Common myeloid progenitor, CD34-positive (primary cell): ENCODE results near the gene DGKB.

ENCODE experiments used
- CTCF ChIA-PET: fragments of 350-600 bp; sonication (Branson Sonifier 250); formaldehyde crosslinking; loops from one replicate; lab custom pipeline; 2021; ENCODE audit warnings: antibody characterized with exemption; lab: Charles Lee
- POLR2A ChIA-PET: fragments of 350-600 bp; sonication (Branson Sonifier 250); formaldehyde crosslinking; loops from one replicate; lab custom pipeline; 2021; ENCODE audit warnings: antibody characterized with exemption; lab: Charles Lee
- DNase-seq, 3 donors: peaks; one replicate each; pipeline versions ENCODE4 v3.0.0 to v3.0.0-alpha.2; 2013
- H3K27ac ChIP-seq, 2 experiments: 1 replicate in 1 of 2; 2 replicates in 1 of 2; pipeline ENCODE4 v1.7.0; 2013; ENCODE audit warnings: inconsistent platforms in 2 of 2, low read length in 2 of 2, mild to moderate bottlenecking in 2 of 2, low read depth in 1 of 2, moderate library complexity in 1 of 2; ENCODE audit not compliant: severe bottlenecking in 2 of 2, insufficient read depth in 1 of 2, poor library complexity in 1 of 2
- H3K27me3 ChIP-seq, 5 experiments: replicated peaks in 2 of 5; 1 replicate in 3 of 5; 2 replicates in 2 of 5; pipeline versions ENCODE4 v1.6.1 to v1.7.0; 2013; ENCODE audit warnings: low read length in 4 of 5, mild to moderate bottlenecking in 2 of 5, moderate library complexity in 2 of 5, inconsistent platforms in 1 of 5; ENCODE audit not compliant: insufficient read depth in 5 of 5, control insufficient read depth in 4 of 5
- H3K36me3 ChIP-seq, 4 experiments: 1 replicate in 2 of 4; 2 replicates in 2 of 4; pipeline versions ENCODE4 v1.6.1 to v1.7.0; 2013; ENCODE audit warnings: low read length in 3 of 4, control low read depth in 1 of 4, mild to moderate bottlenecking in 1 of 4; ENCODE audit not compliant: control insufficient read depth in 4 of 4, insufficient read depth in 4 of 4
- H3K4me1 ChIP-seq, 4 experiments: 1 replicate in 3 of 4; 2 replicates in 1 of 4; pipeline versions ENCODE4 v1.6.1 to v1.7.1; 2013; ENCODE audit warnings: low read length in 3 of 4, mild to moderate bottlenecking in 3 of 4, control low read depth in 1 of 4, inconsistent platforms in 1 of 4, moderate library complexity in 1 of 4; ENCODE audit not compliant: control insufficient read depth in 4 of 4, insufficient read depth in 4 of 4; ENCODE audit errors: control extremely low read depth in 1 of 4
- H3K4me3 ChIP-seq, 7 experiments: 1 replicate in 4 of 7; 2 replicates in 3 of 7; pipeline versions ENCODE4 v1.5.1 to v1.7.0; 2013; ENCODE audit warnings: mild to moderate bottlenecking in 7 of 7, low read length in 6 of 7, moderate library complexity in 6 of 7, inconsistent platforms in 2 of 7, low read depth in 2 of 7, control low read depth in 1 of 7; ENCODE audit not compliant: insufficient read depth in 4 of 7, control insufficient read depth in 1 of 7; ENCODE audit errors: extremely low read depth in 1 of 7
- H3K9me3 ChIP-seq, 5 experiments: 1 replicate in 4 of 5; 2 replicates in 1 of 5; pipeline versions ENCODE4 v1.6.1 to v1.7.1; 2013; ENCODE audit warnings: low read length in 4 of 5, mild to moderate bottlenecking in 2 of 5, inconsistent platforms in 1 of 5, low read depth in 1 of 5, moderate library complexity in 1 of 5; ENCODE audit not compliant: control insufficient read depth in 4 of 5, insufficient read depth in 2 of 5; ENCODE audit errors: control extremely low read depth in 1 of 5
- WGBS: methylation state at CpG from one replicate; pipeline ENCODE4 v1.1.5; 2013; ENCODE audit not compliant: insufficient coverage; 5-methylcytosine and 5-hydroxymethylcytosine counted together

Gene DGKB

DNA sequence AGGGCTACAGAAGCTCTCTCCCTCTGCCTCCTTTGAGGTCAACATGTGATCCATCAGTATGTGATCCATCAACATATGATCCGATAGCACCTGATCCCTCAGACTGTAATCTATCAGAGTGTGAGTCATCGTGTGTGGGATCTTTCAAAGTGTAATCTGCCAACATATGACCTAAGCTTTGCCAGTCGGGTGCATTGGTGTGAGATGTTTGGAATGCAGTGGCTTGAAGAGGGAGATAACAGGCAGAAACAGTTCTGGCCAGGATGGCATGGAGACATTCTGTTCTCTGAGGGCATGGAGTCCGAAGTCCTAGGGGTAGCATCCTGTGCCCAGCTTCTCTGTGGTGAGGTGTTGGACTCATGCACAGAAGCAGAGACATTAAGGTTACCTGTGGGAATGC is 695.4 kb downstream of the DGKB start:
- no peak for DNase-seq
- ChIA-PET POLR2A (no interaction called here), CTCF (no interaction called here)
- no peaks in the 10 kb centered on the region for H3K4me1 ChIP-seq
- no peak overlapping the region for H3K27ac ChIP-seq
- H3K4me3 ChIP-seq, result no peak overlapping the region
- no peaks in the 10 kb centered on the region for H3K9me3 ChIP-seq
- WGBS, result 100% methylated on average over 3 of the region's 4 CpGs
- no peaks in the 10 kb centered on the region for H3K36me3 ChIP-seq
- no peaks in the 10 kb centered on the region for H3K27me3 ChIP-seq

- CTCF ChIA-PET, result no interaction called here
These were observed 696.4 kb downstream of the DGKB start for GRCh38 chr7:14206121-14206520.

GRCh38 chr7:14201353-14201752 is 701.2 kb downstream of the DGKB start:
- H3K27me3 ChIP-seq, result no peaks in the 10 kb centered on the region
- WGBS, result 93% methylated on average over 2 of the region's 3 CpGs
- ChIA-PET POLR2A (no interaction called here), CTCF (no interaction called here)
- H3K4me1 ChIP-seq, result no peaks in the 10 kb centered on the region
- no peak for DNase-seq
- H3K27ac ChIP-seq, result no peak overlapping the region
- H3K4me3 ChIP-seq, result no peak overlapping the region
- H3K36me3 ChIP-seq, result no peaks in the 10 kb centered on the region
- H3K9me3 ChIP-seq, result no peaks in the 10 kb centered on the region

More at GRCh38 chr7:14206121-14206520, 696.4 kb downstream of the DGKB start:
- no peaks in the 10 kb centered on the region for H3K4me1 ChIP-seq
- H3K9me3 ChIP-seq, result no peaks in the 10 kb centered on the region
- no peak overlapping the region for H3K27ac ChIP-seq
- no peak for DNase-seq
- H3K4me3 ChIP-seq, result no peak overlapping the region
- 67% methylated on average over 1 of the region's 1 CpG for WGBS
- H3K36me3 ChIP-seq, result no peaks in the 10 kb centered on the region
- H3K27me3 ChIP-seq, result no peaks in the 10 kb centered on the region
- POLR2A ChIA-PET, result no interaction called here

DNA sequence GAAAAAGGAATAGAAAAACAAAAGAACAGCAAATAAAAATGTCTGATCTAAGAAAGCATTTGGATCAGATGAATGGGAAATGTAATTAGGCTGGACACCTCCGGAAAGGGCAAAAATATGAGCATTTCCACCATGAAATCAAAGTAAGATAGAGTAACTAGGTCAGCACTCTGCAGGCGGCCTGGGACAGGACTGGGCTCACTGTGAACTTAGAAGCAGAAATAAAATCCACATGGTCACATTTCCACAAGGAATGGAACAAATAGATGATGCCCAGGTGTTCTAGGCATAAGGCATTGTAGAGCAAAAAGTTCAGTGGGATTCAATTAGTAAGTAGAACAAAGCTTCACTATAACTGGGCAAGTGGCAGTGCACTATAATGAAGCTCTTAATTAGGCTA is 703.2 kb downstream of the DGKB start:
- Histone ChIP-seq H3K36me3 (no peaks in the 10 kb centered on the region), H3K4me3 (no peak overlapping the region), H3K27ac (no peak overlapping the region), H3K27me3 (no peaks in the 10 kb centered on the region), H3K9me3 (no peaks in the 10 kb centered on the region), H3K4me1 (no peaks in the 10 kb centered on the region)
- ChIA-PET POLR2A (no interaction called here), CTCF (interaction anchor here (1.1 kb wide), 1 partner anchor 74 kb away, joined by 3 read pairs; no protein-coding TSS in a partner anchor)
- no peak for DNase-seq
- 100% methylated on average over 2 of the region's 2 CpGs for WGBS

- Histone ChIP-seq H3K36me3 (no peaks in the 10 kb centered on the region), H3K4me1 (no peaks in the 10 kb centered on the region), H3K4me3 (no peak overlapping the region), H3K27ac (no peak overlapping the region), H3K9me3 (no peaks in the 10 kb centered on the region), H3K27me3 (no peaks in the 10 kb centered on the region)
- 60% methylated on average over 1 of the region's 3 CpGs for WGBS
- POLR2A ChIA-PET, result no interaction called here
- no peak for DNase-seq
- CTCF ChIA-PET, result no interaction called here
These were observed 705.3 kb downstream of the DGKB start for GRCh38 chr7:14197280-14197679.

- no CpG with 5 or more reads among the region's 2 CpGs for WGBS
- H3K27ac ChIP-seq, result no peak overlapping the region
- H3K36me3 ChIP-seq, result no peaks in the 10 kb centered on the region
- no peak for DNase-seq
- CTCF ChIA-PET, result no interaction called here
- no peak overlapping the region for H3K4me3 ChIP-seq
- H3K9me3 ChIP-seq, result no peaks in the 10 kb centered on the region
- H3K27me3 ChIP-seq, result no peaks in the 10 kb centered on the region
- H3K4me1 ChIP-seq, result no peaks in the 10 kb centered on the region
- POLR2A ChIA-PET, result no interaction called here
These were observed 706.0 kb downstream of the DGKB start for GRCh38 chr7:14196555-14196954.

DNA sequence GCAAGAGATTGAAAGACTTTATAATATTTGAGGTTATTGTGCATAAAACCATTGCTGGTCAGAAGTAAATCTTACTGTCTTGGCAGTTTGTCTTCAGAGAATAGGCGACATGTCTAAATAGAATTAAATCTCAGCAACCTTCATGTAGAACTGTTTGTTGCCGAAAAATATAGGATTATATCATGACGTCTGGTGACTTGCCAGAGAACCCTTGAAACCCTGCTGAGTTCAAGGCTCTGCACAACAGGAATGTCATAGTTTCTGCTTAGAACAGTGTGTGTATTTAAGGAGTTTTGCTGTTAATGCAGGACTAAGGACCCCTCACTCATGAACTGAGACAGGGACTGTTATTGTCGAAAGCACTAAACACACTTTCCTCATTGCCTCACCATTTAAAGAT is 706.7 kb downstream of the DGKB start:
- H3K27ac ChIP-seq, result no peak overlapping the region
- no peak overlapping the region for H3K4me3 ChIP-seq
- ChIA-PET POLR2A (no interaction called here), CTCF (no interaction called here)
- no peaks in the 10 kb centered on the region for H3K27me3 ChIP-seq
- WGBS, result 92% methylated on average over 3 of the region's 4 CpGs
- H3K4me1 ChIP-seq, result no peaks in the 10 kb centered on the region
- no peaks in the 10 kb centered on the region for H3K36me3 ChIP-seq
- no peaks in the 10 kb centered on the region for H3K9me3 ChIP-seq
- no peak for DNase-seq
